Keratinocyte (primary cell): ENCODE measurements around the gene CACNA1H. TPM values are rescaled to one million over a fixed set of nuclear protein-coding genes. Genes with fewer than 3 reads are reported as not detected.

Experiments
- DNase-seq: peaks from one replicate; pipeline ENCODE4 v3.0.0-alpha.2; 2011; ENCODE audit warnings: low read depth, missing footprints, low spot score
- FAIRE-seq: peaks from 2 replicates; lab custom pipeline; 2011; peaks lifted over from hg19 to GRCh38; lab: Jason Lieb, UNC
- H2AFZ ChIP-seq: 2 replicates; pipeline ENCODE4 v1.6.0; 2012; ENCODE audit warnings: low read length, control low read depth, inconsistent platforms; ENCODE audit not compliant: control insufficient read depth
- H3K27ac ChIP-seq: 2 replicates; pipeline ENCODE4 v1.5.1; 2011; ENCODE audit warnings: low read length; ENCODE audit not compliant: control insufficient read depth, insufficient read depth
- H3K27me3 ChIP-seq: 3 replicates; pipeline ENCODE4 v1.6.0; 2011; ENCODE audit warnings: low read length; ENCODE audit not compliant: control insufficient read depth, insufficient read depth; ENCODE audit errors: extremely low read depth
- H3K36me3 ChIP-seq, 2 experiments: 2 replicates in 1 of 2; 3 replicates in 1 of 2; pipeline ENCODE4 v1.5.1; 2011; ENCODE audit warnings: low read length in 2 of 2, mild to moderate bottlenecking in 1 of 2; ENCODE audit not compliant: control insufficient read depth in 2 of 2, insufficient read depth in 2 of 2; ENCODE audit errors: extremely low read depth in 1 of 2
- H3K4me1 ChIP-seq: 3 replicates; pipeline ENCODE4 v1.5.1; 2011; ENCODE audit warnings: low read length; ENCODE audit not compliant: control insufficient read depth, insufficient read depth; ENCODE audit errors: extremely low read depth
- H3K4me2 ChIP-seq: 3 replicates; pipeline ENCODE4 v1.6.0; 2011; ENCODE audit warnings: low read depth, low read length; ENCODE audit not compliant: control insufficient read depth, insufficient read depth; ENCODE audit errors: extremely low read depth
- H3K4me3 ChIP-seq, 3 experiments: fragments of 200-600 bp in 1 of 3; sonication (generic) in 1 of 3; 2 replicates in 2 of 3; 3 replicates in 1 of 3; pipeline ENCODE4 v1.5.1; 2011 to 2016; ENCODE audit warnings: low read length in 3 of 3, mild to moderate bottlenecking in 3 of 3, control low read depth in 2 of 3, inconsistent platforms in 1 of 3, low read depth in 1 of 3, mixed read lengths in 1 of 3, mixed run types in 1 of 3, moderate library complexity in 1 of 3; ENCODE audit not compliant: control insufficient read depth in 2 of 3, insufficient read depth in 2 of 3; ENCODE audit errors: extremely low read depth in 1 of 3
- H3K79me2 ChIP-seq: 2 replicates; pipeline ENCODE4 v1.6.0; 2012; ENCODE audit warnings: low read length; ENCODE audit not compliant: control insufficient read depth, insufficient read depth
- H3K9ac ChIP-seq: 3 replicates; pipeline ENCODE4 v1.6.0; 2011; ENCODE audit warnings: low read length; ENCODE audit not compliant: control insufficient read depth, insufficient read depth; ENCODE audit errors: extremely low read depth
- H3K9me1 ChIP-seq: 3 replicates; pipeline ENCODE4 v1.6.0; 2011; ENCODE audit warnings: low read length; ENCODE audit not compliant: control insufficient read depth, insufficient read depth; ENCODE audit errors: extremely low read depth
- H3K9me3 ChIP-seq: 2 replicates; pipeline ENCODE4 v1.5.1; 2012; ENCODE audit warnings: low read depth, low read length; ENCODE audit not compliant: control insufficient read depth
- H4K20me1 ChIP-seq: 3 replicates; pipeline ENCODE4 v1.6.0; 2011; ENCODE audit warnings: low read length; ENCODE audit not compliant: control insufficient read depth, insufficient read depth; ENCODE audit errors: extremely low read depth
- CTCF ChIP-seq, 3 experiments: IDR thresholded peaks in 1 of 3; conservative IDR thresholded peaks in 1 of 3; optimal IDR thresholded peaks in 1 of 3; 2 replicates in 2 of 3; 3 replicates in 1 of 3; pipeline versions ENCODE3 to v1.5.1; 2011; ENCODE audit warnings: low read length in 3 of 3, mild to moderate bottlenecking in 3 of 3, moderate library complexity in 2 of 3, control low read depth in 1 of 3, inconsistent platforms in 1 of 3; ENCODE audit not compliant: insufficient read depth in 2 of 3; ENCODE audit errors: extremely low read depth in 1 of 3
- EZH2 ChIP-seq: IDR thresholded peaks from one replicate; pipeline ENCODE4 v1.6.1; 2012; ENCODE audit warnings: inconsistent platforms, mild to moderate bottlenecking, low read length, moderate library complexity
- dilution Hi-C: fragments of 300-500 bp; cut with MboI; formaldehyde crosslinking; loops from one replicate; pipeline ENCODE4 v1.7.0; 2020; ENCODE audit warnings: low sequenced_read_pairs; ENCODE audit not compliant: extremely low pct_ligation_motif_present
- polyA plus RNA-seq, 5 experiments: library from polyadenylated mRNA; depleted of rRNA in 3 of 5; stranded (reverse) in 3 of 5; stranded (forward) in 1 of 5; unstranded in 1 of 5; fragments of >200 nt; gene quantifications; 1 replicate in 1 of 5; 2 replicates in 3 of 5; 3 replicates in 1 of 5; pipeline versions ENCODE4 v1.2.1 to v1.2.3, GENCODE V29; 2011 to 2012; ENCODE audit warnings: missing spikeins in 2 of 5, low read depth in 1 of 5, low replicate concordance in 1 of 5

CACNA1H gene
- polyA plus RNA-seq, 1 donor (not counting 4 experiments of a cell fraction or from before 2014, with no cell fraction given) = not detected

- no peak for TF ChIP-seq CTCF (optimal IDR thresholded peaks at IDR 0.05 in 1 of 3, IDR thresholded peaks at IDR 0.05 in 1 of 3, conservative IDR thresholded peaks at IDR 0.05 in 1 of 3; ENCODE audit: extremely low read depth in 1 of 3, insufficient read depth in 2 of 3, low read length in 3 of 3)
- TF ChIP-seq EZH2 = no peak
- dilution Hi-C loops = no loop called here
- no peaks in the 10 kb centered on the region for H4K20me1 ChIP-seq
- H3K4me3 ChIP-seq = no peak overlapping the region
- FAIRE-seq = no peak
- no peak overlapping the region for H3K27ac ChIP-seq
- no peak for DNase-seq
- no peak overlapping the region for H2AFZ ChIP-seq
- H3K4me1 ChIP-seq = no peaks in the 10 kb centered on the region
- no peak overlapping the region for H3K4me2 ChIP-seq
- no peaks in the 10 kb centered on the region for H3K9me3 ChIP-seq
- peaks cover 67% of the 10 kb centered on the region for H3K27me3 ChIP-seq
- H3K9ac ChIP-seq = no peak overlapping the region
- no peaks in the 10 kb centered on the region for H3K36me3 ChIP-seq
- H3K79me2 ChIP-seq = no peaks in the 10 kb centered on the region
- H3K9me1 ChIP-seq = no peaks in the 10 kb centered on the region
Observed at GRCh38 chr16:1158456-1159324, 5.8 kb downstream of the CACNA1H start.

GRCh38 chr16:1159325-1159972, 6.5 kb downstream of the CACNA1H start:
- no peak overlapping the region for H3K27ac ChIP-seq
- dilution Hi-C loops = no loop called here
- TF ChIP-seq CTCF (optimal IDR thresholded peaks at IDR 0.05 in 1 of 3, IDR thresholded peaks at IDR 0.05 in 1 of 3, conservative IDR thresholded peaks at IDR 0.05 in 1 of 3; ENCODE audit: extremely low read depth in 1 of 3, insufficient read depth in 2 of 3, low read length in 3 of 3) = no peak
- no peak overlapping the region for H2AFZ ChIP-seq
- H3K9me1 ChIP-seq = no peaks in the 10 kb centered on the region
- H3K9ac ChIP-seq = no peak overlapping the region
- DNase-seq = no peak
- no peaks in the 10 kb centered on the region for H3K4me1 ChIP-seq
- H3K9me3 ChIP-seq = no peaks in the 10 kb centered on the region
- H3K27me3 ChIP-seq = peaks cover 60% of the 10 kb centered on the region
- no peak overlapping the region for H3K4me2 ChIP-seq
- no peaks in the 10 kb centered on the region for H4K20me1 ChIP-seq
- no peak overlapping the region for H3K4me3 ChIP-seq
- no peaks in the 10 kb centered on the region for H3K79me2 ChIP-seq
- no peaks in the 10 kb centered on the region for H3K36me3 ChIP-seq
- FAIRE-seq = no peak
